GM06990 (cell line): ENCODE measurements around the gene SLC12A2.

Experiments
- DNase-seq: peaks from one replicate; pipeline ENCODE4 v3.0.0-alpha.2; 2011; ENCODE audit not compliant: insufficient read length; ENCODE audit errors: extremely low read depth
- H3K27me3 ChIP-seq: replicated peaks from 2 replicates; pipeline ENCODE4 v1.6.0; 2011; ENCODE audit warnings: low read length; ENCODE audit not compliant: control insufficient read depth, insufficient read depth
- H3K36me3 ChIP-seq: 2 replicates; pipeline ENCODE4 v1.5.1; 2011; ENCODE audit warnings: low read length; ENCODE audit not compliant: control insufficient read depth, insufficient read depth
- H3K4me3 ChIP-seq: replicated peaks from 2 replicates; pipeline ENCODE4 v1.5.1; 2011; ENCODE audit warnings: low read depth, mild to moderate bottlenecking, control low read depth, low read length
- CTCF ChIP-seq: IDR thresholded peaks from 2 replicates; pipeline ENCODE4 v1.5.1; 2011; ENCODE audit warnings: low read length, control low read depth, mild to moderate bottlenecking, inconsistent platforms; ENCODE audit not compliant: insufficient read depth, poor library complexity, severe bottlenecking

Gene SLC12A2

DNA sequence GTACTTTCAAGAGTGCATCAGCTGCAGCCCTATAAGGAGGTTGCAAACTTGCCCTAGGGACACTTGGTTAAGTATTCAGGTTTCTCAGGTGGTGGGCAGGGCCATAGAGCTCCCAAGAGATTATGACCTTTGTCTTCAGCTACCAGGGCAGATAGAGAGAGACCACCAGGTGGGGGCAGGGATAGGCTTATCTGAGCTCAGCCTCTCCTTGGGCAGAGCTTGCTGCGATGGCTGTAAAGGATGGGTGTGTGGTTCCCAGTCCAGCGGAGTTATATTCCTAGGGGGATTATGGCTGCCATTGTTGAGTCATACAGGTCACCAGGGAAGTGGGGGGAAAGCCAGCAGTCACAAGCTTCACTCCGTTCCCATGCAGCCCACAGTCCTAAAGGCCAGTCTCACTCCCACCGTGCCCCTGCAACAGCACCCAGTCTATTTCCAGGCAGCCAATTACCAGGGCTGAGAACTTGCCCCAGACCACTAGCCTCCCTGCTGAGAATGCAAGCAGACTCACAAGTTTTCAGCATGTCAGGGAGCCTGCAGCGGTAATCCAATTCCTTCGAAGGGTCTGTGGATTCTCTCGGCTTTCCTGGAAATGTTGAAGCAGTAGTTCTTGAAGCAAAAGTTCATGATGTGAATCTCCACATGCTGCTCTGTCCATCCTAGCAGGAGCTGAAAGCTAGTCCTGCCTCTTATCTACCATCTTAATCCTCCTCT, 151.5 kb downstream of the SLC12A2 start:
- TF ChIP-seq CTCF: no peak
- Histone ChIP-seq H3K36me3 (no peaks in the 10 kb centered on the region), H3K27me3 (no peaks in the 10 kb centered on the region), H3K4me3 (no peak overlapping the region)
- no peak for DNase-seq

GRCh38 chr5:128236334-128236733, 152.8 kb downstream of the SLC12A2 start:
- Histone ChIP-seq H3K27me3 (no peaks in the 10 kb centered on the region), H3K4me3 (no peak overlapping the region), H3K36me3 (no peaks in the 10 kb centered on the region)
- DNase-seq: no peak
- no peak for TF ChIP-seq CTCF

DNA sequence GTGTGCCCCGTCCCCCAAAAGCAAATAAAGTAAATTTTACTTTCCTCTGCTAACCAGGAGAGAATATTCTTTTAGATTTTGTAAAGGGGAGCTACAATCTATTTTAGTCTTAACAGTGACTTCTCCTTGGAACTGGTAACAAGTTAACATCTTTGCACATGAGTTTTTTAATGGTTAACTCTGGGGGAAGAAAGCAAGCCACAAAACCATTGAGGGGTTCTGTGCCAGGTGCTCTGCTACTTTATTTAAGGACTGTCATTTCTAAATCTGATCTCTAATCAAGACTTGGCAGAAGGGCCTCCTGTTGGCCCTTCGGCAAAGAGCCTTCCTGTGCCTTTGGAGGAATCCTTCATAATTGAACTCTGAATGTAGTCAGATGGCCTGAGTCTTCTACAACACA, 153.4 kb downstream of the SLC12A2 start:
- Histone ChIP-seq H3K4me3 (no peak overlapping the region), H3K27me3 (no peaks in the 10 kb centered on the region), H3K36me3 (no peaks in the 10 kb centered on the region)
- DNase-seq: no peak
- no peak for TF ChIP-seq CTCF

DNA sequence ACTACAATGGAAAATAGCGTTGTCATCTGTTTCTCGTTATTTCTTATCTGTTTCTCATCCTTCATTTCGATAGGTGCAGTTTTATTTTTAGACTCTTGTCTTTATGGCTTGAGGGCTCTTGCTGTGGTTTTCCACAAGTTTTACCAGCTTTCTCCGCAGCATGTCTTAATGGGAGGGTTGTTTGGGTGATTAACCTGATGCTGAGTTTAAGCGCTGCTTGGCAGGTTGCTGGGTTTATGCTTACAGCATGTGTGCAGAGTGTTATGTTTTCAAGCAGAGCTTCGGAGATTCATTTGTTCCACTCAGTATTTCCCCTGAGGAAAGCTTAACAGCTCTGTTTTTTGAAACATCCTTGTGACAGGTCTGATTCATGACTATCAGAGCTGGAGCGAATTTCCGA, 154.0 kb downstream of the SLC12A2 start:
- Histone ChIP-seq H3K27me3 (no peaks in the 10 kb centered on the region), H3K4me3 (no peak overlapping the region), H3K36me3 (no peaks in the 10 kb centered on the region)
- TF ChIP-seq CTCF: no peak
- DNase-seq: no peak
